DND-41 (cell line): ENCODE measurements around the gene TMEM14A.

Source experiments
- ATAC-seq: fragments of 200-7000 bp; cut with Tn5 transposase; 3 replicates; pipeline ENCODE4 v1.9.1; 2021; ENCODE audit warnings: low read depth; ENCODE audit not compliant: insufficient read depth
- DNase-seq: peaks from one replicate; pipeline ENCODE4 v3.0.0-alpha.2; 2020
- H2AFZ ChIP-seq: 2 replicates; pipeline ENCODE4 v1.6.0; 2012; ENCODE audit warnings: low read depth, low read length
- H3K27ac ChIP-seq: 2 replicates; pipeline ENCODE4 v1.5.1; 2012; ENCODE audit warnings: low read length, inconsistent platforms
- H3K27me3 ChIP-seq: fragments of 200-600 bp; sonication (generic); 2 replicates; pipeline ENCODE4 v1.6.0; 2012; ENCODE audit warnings: low read length, mild to moderate bottlenecking, inconsistent platforms; ENCODE audit not compliant: insufficient read depth, poor library complexity
- H3K36me3 ChIP-seq: 2 replicates; pipeline ENCODE4 v1.5.1; 2012; ENCODE audit warnings: low read length, inconsistent platforms; ENCODE audit not compliant: insufficient read depth
- H3K4me1 ChIP-seq: 2 replicates; pipeline ENCODE4 v1.5.1; 2012; ENCODE audit warnings: mild to moderate bottlenecking, low read length; ENCODE audit not compliant: insufficient read depth
- H3K4me2 ChIP-seq: 2 replicates; pipeline ENCODE4 v1.6.0; 2012; ENCODE audit warnings: mild to moderate bottlenecking, moderate library complexity, low read length, inconsistent platforms; ENCODE audit not compliant: insufficient read depth
- H3K4me3 ChIP-seq, 2 experiments: fragments of 200-600 bp in 1 of 2; shearing (Covaris generic) in 1 of 2; 2 replicates each; pipeline ENCODE4 v1.5.1; 2012 to 2016; ENCODE audit warnings: inconsistent platforms in 2 of 2, low read length in 2 of 2, mild to moderate bottlenecking in 2 of 2, low read depth in 1 of 2, moderate library complexity in 1 of 2
- H3K79me2 ChIP-seq: 2 replicates; pipeline ENCODE4 v1.6.0; 2012; ENCODE audit warnings: low read length, inconsistent platforms; ENCODE audit not compliant: insufficient read depth
- H3K9ac ChIP-seq: 2 replicates; pipeline ENCODE4 v1.6.0; 2012; ENCODE audit warnings: low read depth, mild to moderate bottlenecking, inconsistent platforms, low read length, moderate library complexity
- H3K9me3 ChIP-seq: 2 replicates; pipeline ENCODE4 v1.5.1; 2012; ENCODE audit warnings: low read length, moderate library complexity, mild to moderate bottlenecking, inconsistent platforms; ENCODE audit not compliant: insufficient read depth, severe bottlenecking
- H4K20me1 ChIP-seq: 2 replicates; pipeline ENCODE4 v1.6.0; 2012; ENCODE audit warnings: low read length; ENCODE audit not compliant: insufficient read depth
- CTCF ChIP-seq: IDR thresholded peaks from 2 replicates; pipeline ENCODE4 v1.5.1; 2012; ENCODE audit warnings: borderline replicate concordance, low read length, moderate library complexity, mild to moderate bottlenecking; ENCODE audit not compliant: poor library complexity, severe bottlenecking; ENCODE audit errors: extremely low read depth
- EZH2 ChIP-seq: IDR thresholded peaks from 3 replicates; pipeline ENCODE4 v1.6.1; 2012; ENCODE audit warnings: borderline replicate concordance, low read depth, mild to moderate bottlenecking, moderate library complexity, low read length, inconsistent platforms; ENCODE audit not compliant: severe bottlenecking

Gene TMEM14A

GRCh38 chr6:52718550-52718949 lies 47.6 kb downstream of the TMEM14A start:
- no peak for ATAC-seq

GRCh38 chr6:52720321-52720720 lies 49.4 kb downstream of the TMEM14A start:
- H3K27ac ChIP-seq, result no peak overlapping the region
- H3K4me3 ChIP-seq, result no peak overlapping the region
- no peak overlapping the region for H2AFZ ChIP-seq
- no peaks in the 10 kb centered on the region for H3K4me1 ChIP-seq
- no peak for TF ChIP-seq EZH2
- no peak for TF ChIP-seq CTCF
- H3K4me2 ChIP-seq, result no peak overlapping the region
- H4K20me1 ChIP-seq, result no peaks in the 10 kb centered on the region
- no peak overlapping the region for H3K9ac ChIP-seq
- H3K27me3 ChIP-seq, result no peaks in the 10 kb centered on the region
- H3K36me3 ChIP-seq, result no peaks in the 10 kb centered on the region
- H3K9me3 ChIP-seq, result no peaks in the 10 kb centered on the region
- no peaks in the 10 kb centered on the region for H3K79me2 ChIP-seq
- no peak for DNase-seq
- no peak for ATAC-seq

More at GRCh38 chr6:52718550-52718949, 47.6 kb downstream of the TMEM14A start:
- Histone ChIP-seq H3K27me3 (no peaks in the 10 kb centered on the region), H3K9ac (no peak overlapping the region), H3K36me3 (no peaks in the 10 kb centered on the region), H4K20me1 (no peaks in the 10 kb centered on the region), H3K4me3 (no peak overlapping the region), H2AFZ (no peak overlapping the region), H3K4me1 (no peaks in the 10 kb centered on the region), H3K4me2 (no peak overlapping the region), H3K9me3 (no peaks in the 10 kb centered on the region), H3K27ac (no peak overlapping the region), H3K79me2 (no peaks in the 10 kb centered on the region)
- TF ChIP-seq EZH2 (no peak), CTCF (no peak)
- DNase-seq, result no peak

GRCh38 chr6:52724042-52724405 lies 53.1 kb downstream of the TMEM14A start:
- no peaks in the 10 kb centered on the region for H3K4me1 ChIP-seq
- no peak overlapping the region for H3K4me2 ChIP-seq
- no peaks in the 10 kb centered on the region for H3K9me3 ChIP-seq
- H3K27ac ChIP-seq, result no peak overlapping the region
- H3K9ac ChIP-seq, result no peak overlapping the region
- H2AFZ ChIP-seq, result no peak overlapping the region
- H3K79me2 ChIP-seq, result no peaks in the 10 kb centered on the region
- ATAC-seq (no peak), DNase-seq (no peak)
- no peaks in the 10 kb centered on the region for H4K20me1 ChIP-seq
- TF ChIP-seq CTCF (no peak), EZH2 (no peak)
- no peaks in the 10 kb centered on the region for H3K27me3 ChIP-seq
- no peak overlapping the region for H3K4me3 ChIP-seq
- no peaks in the 10 kb centered on the region for H3K36me3 ChIP-seq
